ENCODE results near the gene ACSL6. TPM values are rescaled to one million over a fixed set of nuclear protein-coding genes. Genes with fewer than 3 reads are reported as not detected.
"Not testable (repeated sequence)": the region's sequence is repeated elsewhere in the genome, so short reads cannot be mapped to it uniquely, and the experiment has no call there.

ACSL6 gene
- total RNA-seq, 1 experiment from 2014 or later, result 0.06 TPM

- no peak for DNase-seq (ENCODE audit: low read depth)
Measured at GRCh38 chr5:131945551-131946168, 65.8 kb downstream of the ACSL6 start, which contains the start of gene MEIKIN. MEIKIN (minus strand) TSS chr5:131945663; CDS start chr5:131945505, 158 bp downstream.

GRCh38 chr5:131944702-131945550, 66.5 kb downstream of the ACSL6 start:
- no peak for DNase-seq (ENCODE audit: low read depth)

DNA sequence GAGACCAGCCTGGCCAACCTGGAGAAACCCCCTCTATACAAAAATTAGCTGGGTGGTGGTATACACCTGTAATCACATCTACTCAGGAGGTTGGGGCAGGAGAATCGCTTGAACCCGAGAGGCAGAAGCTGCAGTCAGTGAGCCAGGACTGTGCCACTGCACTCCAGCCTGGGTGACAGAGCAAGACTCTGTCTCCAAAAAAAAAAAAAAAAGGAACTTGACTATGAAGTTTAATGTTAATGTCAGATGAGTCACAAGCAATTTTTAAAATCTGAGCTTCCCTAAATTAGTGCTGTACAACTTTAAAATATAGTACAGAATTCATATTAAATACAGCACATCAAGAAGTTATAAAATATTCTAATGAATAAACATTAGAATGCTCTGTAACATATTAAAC, 67.5 kb downstream of the ACSL6 start:
- no peak for DNase-seq (ENCODE audit: low read depth)

GRCh38 chr5:131942016-131942415, 69.4 kb downstream of the ACSL6 start:
- DNase-seq (ENCODE audit: low read depth), result no peak

GRCh38 chr5:131939690-131940345, 71.6 kb downstream of the ACSL6 start:
- no peak for DNase-seq (ENCODE audit: low read depth)

- DNase-seq (ENCODE audit: low read depth), result no peak
Measured at GRCh38 chr5:131932235-131932634, 79.2 kb downstream of the ACSL6 start.

DNA sequence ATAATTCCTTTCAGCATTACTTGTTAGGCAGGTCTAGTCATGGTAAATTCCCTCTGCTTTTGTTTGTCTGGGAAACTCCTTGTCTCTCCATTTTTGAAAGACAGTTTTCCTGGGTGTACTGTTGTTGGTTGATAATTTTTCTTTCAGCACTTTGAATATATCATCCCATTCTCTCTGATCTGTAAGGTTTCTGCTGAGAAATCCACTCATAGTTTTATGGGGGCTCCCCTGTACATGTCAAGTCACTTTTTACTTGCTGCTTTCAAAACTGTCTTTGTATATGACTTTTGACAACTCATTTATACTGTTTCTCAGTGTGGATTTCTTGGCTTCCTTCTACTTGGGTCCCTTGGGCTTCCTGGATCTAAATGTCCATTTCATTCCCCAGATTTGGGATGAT, 82.5 kb downstream of the ACSL6 start:
- DNase-seq (ENCODE audit: low read depth), result no peak

DNA sequence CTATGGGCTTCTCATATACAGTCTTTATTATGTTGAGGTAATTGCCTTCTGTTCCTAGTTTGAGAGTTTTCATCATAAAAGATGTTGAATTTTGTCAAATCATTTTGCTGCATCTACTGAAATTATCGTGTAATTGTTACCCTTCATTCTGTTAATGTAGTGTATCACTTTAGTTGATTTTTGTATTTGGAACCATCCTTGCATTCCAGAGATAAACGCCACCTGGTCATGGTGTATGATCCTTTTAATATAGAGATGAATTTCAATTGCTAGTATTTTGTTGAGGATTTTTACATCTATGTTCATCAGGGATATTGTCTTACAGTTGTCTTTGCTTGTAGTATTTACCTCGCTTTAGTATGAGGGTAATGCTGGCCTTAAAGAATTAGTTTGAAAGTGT, 85.3 kb downstream of the ACSL6 start:
- DNase-seq (ENCODE audit: low read depth), result no peak

DNA sequence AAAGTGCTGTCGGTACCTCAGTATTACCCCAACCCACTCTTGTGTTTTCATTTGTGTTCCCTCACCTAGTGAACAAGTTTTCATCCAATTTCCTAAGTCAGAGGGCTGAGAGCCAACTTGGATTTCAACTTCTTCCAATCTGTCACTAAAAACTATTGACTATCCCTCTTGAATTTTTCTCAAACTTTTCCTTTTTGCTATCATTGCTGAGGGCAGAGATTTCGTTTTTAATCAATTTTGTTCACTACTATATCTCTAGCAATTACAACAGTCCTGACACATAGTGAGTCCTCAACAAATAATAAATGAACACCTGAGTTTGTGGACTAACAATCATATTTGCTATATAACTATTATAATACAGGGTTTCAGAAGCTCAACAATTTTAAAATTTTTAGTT, 95.0 kb downstream of the ACSL6 start:
- no peak for DNase-seq (ENCODE audit: low read depth)

DNA sequence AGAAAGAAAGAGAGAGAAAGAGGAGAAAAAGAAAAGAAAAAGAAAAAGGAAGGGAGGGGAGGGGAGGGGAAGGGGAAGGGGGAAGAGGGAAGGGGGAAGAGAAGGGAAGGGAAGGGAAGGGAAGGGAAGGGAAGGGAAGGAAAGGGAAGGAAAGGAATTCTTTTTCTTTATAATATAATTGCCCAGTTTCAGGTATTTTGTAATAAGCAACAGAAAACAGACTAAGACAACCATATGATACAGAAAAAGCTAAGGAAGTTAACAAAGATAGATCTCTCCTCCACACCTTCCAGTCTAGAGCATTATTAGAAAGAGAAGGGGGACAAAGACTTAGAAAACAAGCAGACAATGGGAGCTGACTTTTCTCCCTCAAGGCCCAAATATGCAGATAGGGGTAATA, 97.0 kb downstream of the ACSL6 start:
- DNase-seq (ENCODE audit: low read depth), result no peak

GRCh38 chr5:131913603-131914002, 97.9 kb downstream of the ACSL6 start:
- no peak for DNase-seq (ENCODE audit: low read depth)

DNA sequence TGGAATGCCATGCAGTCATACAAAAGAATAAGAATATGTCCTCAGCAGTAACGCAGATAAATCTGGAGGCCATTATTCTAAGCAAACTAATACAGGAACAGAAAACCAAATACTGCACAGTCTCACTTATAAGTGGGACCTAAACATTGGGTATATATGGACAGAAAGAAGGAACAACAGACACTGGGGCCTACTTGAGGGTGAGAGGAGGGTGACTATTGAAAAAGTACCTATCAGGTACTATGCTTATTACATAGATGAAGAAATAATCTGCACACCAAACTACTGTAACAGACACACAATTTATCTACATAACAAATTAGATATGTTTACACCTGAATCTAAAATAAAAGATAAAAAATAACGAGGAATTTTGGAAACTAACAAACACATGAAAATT, 104.8 kb downstream of the ACSL6 start:
- DNase-seq (ENCODE audit: low read depth), result no peak

GRCh38 chr5:131902266-131902665, 109.2 kb downstream of the ACSL6 start:
- DNase-seq (ENCODE audit: low read depth), result not testable (repeated sequence)

Other genes starting within 250 kb of the ACSL6 start
- gene FNIP1, start 214.6 kb downstream of the ACSL6 start, total RNA-seq (2014; rRNA removed; shearing (Covaris generic)), result 17.9 and 25.7 TPM in 2 replicates
- gene MEIKIN, start 66.0 kb downstream of the ACSL6 start, total RNA-seq (2014; rRNA removed; shearing (Covaris generic)), result not detected in 2 replicates
- gene IL3, start 49.0 kb upstream of the ACSL6 start, total RNA-seq (2014; rRNA removed; shearing (Covaris generic)), result not detected in 2 replicates
- gene CSF2, start 62.1 kb upstream of the ACSL6 start, total RNA-seq (2014; rRNA removed; shearing (Covaris generic)), result not detected in 2 replicates
- gene P4HA2, start 216.2 kb upstream of the ACSL6 start, total RNA-seq (2014; rRNA removed; shearing (Covaris generic)), result 17.6 and 19.6 TPM in 2 replicates
- gene PDLIM4, start 246.0 kb upstream of the ACSL6 start, total RNA-seq (2014; rRNA removed; shearing (Covaris generic)), result not detected in 2 replicates